SK-N-MC (cell line): Measurements from ENCODE around the gene ACTA2.

Experiments
- DNase-seq: peaks from one replicate; pipeline ENCODE4 v3.0.0-alpha.2; 2011; ENCODE audit warnings: low read depth, low spot score
- H3K27ac ChIP-seq: fragments of 200-600 bp; sonication (generic); 2 replicates; pipeline ENCODE4 v1.5.1; 2016; ENCODE audit warnings: mixed run types
- H3K36me3 ChIP-seq: fragments of 200-600 bp; sonication (generic); 2 replicates; pipeline ENCODE4 v1.6.1; 2017; ENCODE audit warnings: antibody characterized with exemption, low read length, mixed read lengths; ENCODE audit not compliant: insufficient read depth
- H3K4me3 ChIP-seq: fragments of 200-600 bp; sonication (generic); 2 replicates; pipeline ENCODE4 v1.5.1; 2016
- H3K9ac ChIP-seq: fragments of 200-600 bp; sonication (generic); 2 replicates; pipeline ENCODE4 v1.8.0; 2017; ENCODE audit warnings: mixed run types, mixed read lengths; ENCODE audit not compliant: insufficient read length
- H3K9me3 ChIP-seq: fragments of 200-600 bp; sonication (generic); 2 replicates; pipeline ENCODE4 v1.6.1; 2017; ENCODE audit warnings: low read depth, mild to moderate bottlenecking, antibody characterized with exemption, low read length, moderate library complexity, mixed read lengths
- EZH2 ChIP-seq: fragments of 200-600 bp; sonication (generic); IDR thresholded peaks from one replicate; pipeline ENCODE4 v1.6.1; 2017; ENCODE audit warnings: antibody characterized with exemption
- FOXP2 ChIP-seq: optimal IDR thresholded peaks from 2 replicates; pipeline ENCODE3; 2011; ENCODE audit warnings: mild to moderate bottlenecking, moderate library complexity; ENCODE audit not compliant: insufficient read depth; ENCODE audit errors: extremely low read length, control extremely low read depth
- POLR2AphosphoS5 ChIP-seq: IDR thresholded peaks from 2 replicates; pipeline ENCODE4 v1.6.1; 2012; ENCODE audit warnings: mild to moderate bottlenecking, low read depth, low read length, borderline replicate concordance

The ACTA2 gene

GRCh38 chr10:88918191-88918905, 34.2 kb downstream of the ACTA2 start:
- no peaks in the 10 kb centered on the region for H3K36me3 ChIP-seq
- TF ChIP-seq POLR2AphosphoS5 (no peak), EZH2 (no peak), FOXP2 (no peak)
- no peak overlapping the region for H3K4me3 ChIP-seq
- H3K27ac ChIP-seq = no peak overlapping the region
- H3K9me3 ChIP-seq = no peaks in the 10 kb centered on the region
- DNase-seq = no peak
- H3K9ac ChIP-seq = no peak overlapping the region

- H3K9me3 ChIP-seq = no peaks in the 10 kb centered on the region
- H3K36me3 ChIP-seq = no peaks in the 10 kb centered on the region
- TF ChIP-seq EZH2 (no peak), POLR2AphosphoS5 (no peak), FOXP2 (no peak)
- H3K9ac ChIP-seq = no peak overlapping the region
- DNase-seq = no peak
- no peak overlapping the region for H3K27ac ChIP-seq
- H3K4me3 ChIP-seq = no peak overlapping the region
Measured at GRCh38 chr10:88916986-88917385, 35.6 kb downstream of the ACTA2 start.

GRCh38 chr10:88916231-88916630, 36.3 kb downstream of the ACTA2 start:
- TF ChIP-seq POLR2AphosphoS5 (no peak), FOXP2 (no peak), EZH2 (no peak)
- Histone ChIP-seq H3K36me3 (no peaks in the 10 kb centered on the region), H3K9ac (no peak overlapping the region), H3K27ac (no peak overlapping the region), H3K9me3 (no peaks in the 10 kb centered on the region), H3K4me3 (no peak overlapping the region)
- no peak for DNase-seq

DNA sequence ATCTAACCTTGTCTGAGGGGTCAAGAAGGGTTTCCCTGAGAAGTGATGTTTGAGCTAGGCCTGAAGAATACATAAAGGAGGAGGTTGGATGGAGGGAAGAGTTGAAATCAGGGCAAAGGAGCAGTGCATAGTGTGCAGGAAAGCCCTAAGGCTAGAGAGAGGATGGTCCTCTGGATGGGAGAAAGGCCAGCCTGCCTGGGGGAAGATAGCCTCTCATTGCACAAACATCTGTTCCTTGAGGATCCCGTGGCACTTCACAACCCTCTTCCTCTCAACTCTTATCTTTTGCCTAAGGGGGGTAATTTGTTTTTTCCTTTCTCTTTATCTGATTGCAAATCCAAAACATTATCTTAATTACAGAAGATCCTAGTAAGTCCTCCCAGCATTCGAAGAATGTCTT, 36.8 kb downstream of the ACTA2 start:
- Histone ChIP-seq H3K4me3 (no peak overlapping the region), H3K36me3 (no peaks in the 10 kb centered on the region), H3K9ac (no peak overlapping the region), H3K27ac (no peak overlapping the region), H3K9me3 (no peaks in the 10 kb centered on the region)
- no peak for DNase-seq
- TF ChIP-seq EZH2 = no peak
- TF ChIP-seq FOXP2 = no peak
- no peak for TF ChIP-seq POLR2AphosphoS5

DNA sequence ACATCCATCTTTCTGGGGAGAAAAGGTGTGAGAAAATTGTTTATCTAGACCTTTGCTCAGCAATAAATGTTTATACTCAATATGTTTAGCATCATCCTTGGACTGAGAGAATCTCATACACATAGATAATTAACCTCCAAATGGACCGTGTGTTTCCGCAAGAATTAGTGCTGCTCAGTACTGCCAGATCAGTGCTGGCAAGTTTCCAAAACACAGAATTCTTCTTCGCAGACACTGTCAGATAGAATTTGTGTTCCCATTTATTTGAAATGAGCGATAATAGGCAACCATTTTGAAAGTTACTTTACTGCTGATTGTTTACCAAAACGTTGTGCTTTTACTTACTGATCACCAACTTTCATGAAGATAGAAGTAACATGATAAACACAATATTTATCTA, 38.8 kb downstream of the ACTA2 start:
- TF ChIP-seq POLR2AphosphoS5 = no peak

GRCh38 chr10:88913127-88913526, 39.4 kb downstream of the ACTA2 start:
- no peaks in the 10 kb centered on the region for H3K9me3 ChIP-seq
- H3K36me3 ChIP-seq = no peaks in the 10 kb centered on the region
- no peak overlapping the region for H3K4me3 ChIP-seq
- no peak overlapping the region for H3K9ac ChIP-seq
- TF ChIP-seq EZH2 (no peak), POLR2AphosphoS5 (no peak), FOXP2 (no peak)
- DNase-seq = no peak
- no peak overlapping the region for H3K27ac ChIP-seq

More for the DNA sequence above, 38.8 kb downstream of the ACTA2 start:
- Histone ChIP-seq H3K4me3 (no peak overlapping the region), H3K9ac (no peak overlapping the region), H3K9me3 (no peaks in the 10 kb centered on the region), H3K27ac (no peak overlapping the region), H3K36me3 (no peaks in the 10 kb centered on the region)
- no peak for DNase-seq

DNA sequence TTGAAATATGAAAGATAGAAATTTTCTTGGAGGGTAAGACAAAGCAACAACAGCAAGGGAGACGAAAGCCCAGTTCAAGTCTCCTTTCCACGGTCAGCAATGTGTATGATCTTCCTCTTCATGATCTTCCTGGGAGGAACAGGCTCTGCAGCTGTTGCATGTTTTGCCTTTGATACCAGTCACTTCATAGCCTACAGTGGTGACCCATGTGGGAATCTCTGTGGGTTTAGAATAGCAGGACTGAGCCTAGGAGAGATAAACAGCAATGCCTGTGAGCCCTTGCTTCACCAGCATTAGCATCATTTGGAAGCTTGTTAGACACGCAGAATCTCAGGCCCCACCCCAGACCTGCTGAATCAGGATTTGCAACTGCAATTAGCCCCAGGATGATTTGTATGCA, 40.7 kb downstream of the ACTA2 start:
- TF ChIP-seq EZH2 = no peak
- Histone ChIP-seq H3K9ac (no peak overlapping the region), H3K9me3 (no peaks in the 10 kb centered on the region), H3K4me3 (no peak overlapping the region), H3K36me3 (no peaks in the 10 kb centered on the region), H3K27ac (no peak overlapping the region)
- no peak for DNase-seq

GRCh38 chr10:88911116-88911515, 41.5 kb downstream of the ACTA2 start:
- Histone ChIP-seq H3K4me3 (no peak overlapping the region), H3K9ac (no peak overlapping the region), H3K9me3 (no peaks in the 10 kb centered on the region), H3K27ac (no peak overlapping the region), H3K36me3 (no peaks in the 10 kb centered on the region)
- DNase-seq = no peak
- TF ChIP-seq EZH2 (no peak), FOXP2 (no peak), POLR2AphosphoS5 (no peak)

- no peak overlapping the region for H3K4me3 ChIP-seq
- DNase-seq = no peak
- no peaks in the 10 kb centered on the region for H3K9me3 ChIP-seq
- no peak overlapping the region for H3K9ac ChIP-seq
- TF ChIP-seq FOXP2 = no peak
- no peak for TF ChIP-seq POLR2AphosphoS5
- TF ChIP-seq EZH2 = no peak
- no peaks in the 10 kb centered on the region for H3K36me3 ChIP-seq
- no peak overlapping the region for H3K27ac ChIP-seq
Measured at GRCh38 chr10:88908194-88908593, 44.4 kb downstream of the ACTA2 start.
